HCT116 (cell line): ENCODE measurements around the gene ZZZ3. TPM values are rescaled to one million over a fixed set of nuclear protein-coding genes. Genes with fewer than 3 reads are reported as not detected.
"Not testable (repeated sequence)": the region's sequence is repeated elsewhere in the genome, so short reads cannot be mapped to it uniquely, and the experiment has no call there.

ENCODE experiments used
- ATAC-seq: fragments of 200-7000 bp; cut with Tn5 transposase; 2 replicates; pipeline ENCODE4 v1.9.1; 2020; ENCODE audit warnings: mild to moderate bottlenecking, moderate library complexity
- BruUV-seq: library from RNA; stranded (reverse); fragments of 400-500 nt; replicated peaks from 2 replicates; lab custom pipeline; 2021; lab: Mats Ljungman, UMichigan
- CTCF ChIA-PET: fragments of 300-600 bp; sonication (Branson Sonifier 250); formaldehyde crosslinking; loops from one replicate; lab custom pipeline; 2021; ENCODE audit warnings: antibody characterized with exemption; lab: Charles Lee
- POLR2A ChIA-PET: fragments of 300-600, 350-600 bp; sonication (Branson Sonifier 250); formaldehyde crosslinking; loops from one replicate; lab custom pipeline; 2021; ENCODE audit warnings: antibody characterized with exemption; lab: Charles Lee
- RAD21 ChIA-PET, 2 experiments: fragments of 300-600 bp; sonication (Branson Sonifier 250); formaldehyde crosslinking; loops; one replicate each; lab custom pipeline; 2023; ENCODE audit warnings: low total read pairs in 2 of 2; ENCODE audit not compliant: uncharacterized antibody in 2 of 2, unreplicated experiment in 2 of 2, low non-redundant PET in 1 of 2; lab: Charles Lee
- DNase-seq: peaks from one replicate; pipeline ENCODE4 v3.0.0-alpha.2; 2010; ENCODE audit warnings: low read depth, low spot score
- H2AFZ ChIP-seq: fragments of 200-600 bp; shearing (Covaris generic), sonication (generic); 2 replicates; pipeline ENCODE4 v1.6.1; 2017; ENCODE audit warnings: low read depth, mixed run types, mixed read lengths, antibody characterized with exemption, low read length; ENCODE audit not compliant: poor library complexity, severe bottlenecking
- H3K27ac ChIP-seq: 2 replicates; pipeline ENCODE4 v1.5.1; 2012; ENCODE audit warnings: low read depth, low read length
- H3K27me3 ChIP-seq: fragments of 200-600 bp; sonication (generic); 2 replicates; pipeline ENCODE4 v1.6.1; 2016; ENCODE audit warnings: mixed run types, low read length, mixed read lengths; ENCODE audit not compliant: insufficient read depth
- H3K36me3 ChIP-seq, 2 experiments: fragments of 200-500 bp in 1 of 2; fragments of 200-600 bp in 1 of 2; sonication (Bioruptor generic) in 1 of 2; sonication (generic) in 1 of 2; 2 replicates each; pipeline versions ENCODE4 v1.5.1 to v1.6.1; 2014 to 2016; ENCODE audit warnings: low read length in 2 of 2, inconsistent platforms in 1 of 2, mixed read lengths in 1 of 2, mixed run types in 1 of 2; ENCODE audit not compliant: insufficient read depth in 2 of 2, control insufficient read depth in 1 of 2
- H3K4me1 ChIP-seq, 2 experiments: fragments of 200-600 bp in 1 of 2; sonication (generic) in 1 of 2; 2 replicates each; pipeline versions ENCODE4 v1.5.1 to v1.6.1; 2012 to 2017; ENCODE audit warnings: low read length in 2 of 2, inconsistent platforms in 1 of 2, mild to moderate bottlenecking in 1 of 2, mixed read lengths in 1 of 2, mixed run types in 1 of 2, moderate library complexity in 1 of 2; ENCODE audit not compliant: insufficient read depth in 2 of 2, control insufficient read depth in 1 of 2
- H3K4me2 ChIP-seq: fragments of 200-600 bp; sonication (generic); 2 replicates; pipeline ENCODE4 v1.6.1; 2017; ENCODE audit warnings: mixed run types, low read length, mixed read lengths
- H3K4me3 ChIP-seq, 2 experiments: fragments of 200-600 bp in 1 of 2; sonication (generic) in 1 of 2; replicated peaks in 1 of 2; 2 replicates each; pipeline ENCODE4 v1.5.1; 2011 to 2016; ENCODE audit warnings: low read length in 2 of 2, control low read depth in 1 of 2, low read depth in 1 of 2, mild to moderate bottlenecking in 1 of 2, mixed read lengths in 1 of 2, mixed run types in 1 of 2
- H3K79me2 ChIP-seq: fragments of 200-600 bp; sonication (generic); 2 replicates; pipeline ENCODE4 v1.6.1; 2017; ENCODE audit warnings: mild to moderate bottlenecking, mixed run types, low read length, moderate library complexity, mixed read lengths; ENCODE audit not compliant: insufficient read depth
- H3K9ac ChIP-seq: fragments of 200-600 bp; sonication (generic); 2 replicates; pipeline ENCODE4 v1.6.1; 2016; ENCODE audit warnings: low read length, mixed read lengths
- H3K9me2 ChIP-seq: fragments of 200-600 bp; sonication (generic), shearing (Covaris generic); 2 replicates; pipeline ENCODE4 v1.6.1; 2017; ENCODE audit warnings: mixed run types, mild to moderate bottlenecking, moderate library complexity; ENCODE audit not compliant: insufficient read depth
- H3K9me3 ChIP-seq, 2 experiments: fragments of 200-500 bp in 1 of 2; fragments of 200-600 bp in 1 of 2; sonication (Bioruptor generic) in 1 of 2; sonication (generic) in 1 of 2; 2 replicates each; pipeline ENCODE4 v1.6.1; 2014 to 2017; ENCODE audit warnings: low read length in 2 of 2, mixed read lengths in 2 of 2, inconsistent platforms in 1 of 2, low read depth in 1 of 2, mild to moderate bottlenecking in 1 of 2, mixed run types in 1 of 2, moderate library complexity in 1 of 2; ENCODE audit not compliant: control insufficient read depth in 1 of 2, insufficient read depth in 1 of 2
- H4K20me1 ChIP-seq: fragments of 200-600 bp; sonication (generic), shearing (Covaris generic); 2 replicates; pipeline ENCODE4 v1.6.1; 2017; ENCODE audit warnings: mixed run types, mild to moderate bottlenecking, moderate library complexity; ENCODE audit not compliant: insufficient read depth
- ATF3 ChIP-seq: IDR thresholded peaks from 2 replicates; pipeline ENCODE4 v1.6.1; 2012
- CBX3 ChIP-seq: IDR thresholded peaks from 2 replicates; pipeline ENCODE4 v1.6.1; 2012; ENCODE audit warnings: low read depth
- CEBPB ChIP-seq: IDR thresholded peaks from 2 replicates; pipeline ENCODE4 v1.6.1; 2012; ENCODE audit warnings: low read depth
- SIN3A ChIP-seq: IDR thresholded peaks from 2 replicates; pipeline ENCODE4 v1.6.1; 2012; ENCODE audit warnings: low read depth
- ZFX ChIP-seq: fragments of 450-650 bp; IDR thresholded peaks from 2 replicates; pipeline ENCODE4 v1.6.1; 2017
- intact Hi-C: fragments of 100-400 bp; cut with micrococcal nuclease; formaldehyde crosslinking; loops from 2 replicates; pipeline ENCODE4 v1.10.0; 2022
- total RNA-seq: library from RNA; stranded (reverse); gene quantifications from one replicate; pipeline ENCODE4 v1.2.1, GENCODE V29; 2021; ENCODE audit not compliant: unreplicated experiment
- TF ChIP-seq, protein P1 (sequence below), 3 experiments: fragments of 200-600 bp in 1 of 3; sonication (generic) in 1 of 3; IDR thresholded peaks in 2 of 3; conservative IDR thresholded peaks in 1 of 3; 2 replicates each; pipeline ENCODE4 v1.5.1; 2012 to 2017; ENCODE audit warnings: low read depth in 2 of 3, low read length in 2 of 3, antibody characterized with exemption in 1 of 3, borderline replicate concordance in 1 of 3, control low read depth in 1 of 3, mild to moderate bottlenecking in 1 of 3, mixed read lengths in 1 of 3, mixed run types in 1 of 3, moderate library complexity in 1 of 3; ENCODE audit not compliant: insufficient read depth in 1 of 3

ZZZ3 gene
- total RNA-seq, 1 experiment from 2014 or later: 48.9 TPM

DNA sequence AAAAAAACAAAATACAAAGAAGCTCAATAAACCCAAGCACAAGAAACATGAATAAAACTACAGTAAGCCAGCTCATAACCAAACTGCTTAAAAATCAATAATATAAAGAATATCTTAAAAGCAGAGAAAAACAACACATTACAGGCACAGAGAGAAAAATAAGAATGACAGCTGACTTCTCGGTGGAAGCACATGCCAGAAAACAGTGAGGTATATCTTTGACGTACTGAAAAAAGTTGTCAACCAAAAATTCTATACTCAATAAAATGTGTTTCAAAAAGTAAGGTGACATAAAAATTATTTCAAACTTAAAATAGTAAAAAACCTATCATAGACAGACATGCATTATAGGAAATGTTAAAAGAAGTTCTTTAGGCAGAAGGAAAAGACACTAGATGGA is 33.3 kb downstream of the ZZZ3 start:
- no peak overlapping the region for H3K4me3 ChIP-seq
- ChIA-PET CTCF (no interaction called here), POLR2A (no interaction called here), RAD21 (no interaction called here)
- no peaks in the 10 kb centered on the region for H3K4me1 ChIP-seq
- H3K27me3 ChIP-seq: no peaks in the 10 kb centered on the region
- no peaks in the 10 kb centered on the region for H3K36me3 ChIP-seq
- no peaks in the 10 kb centered on the region for H3K9me3 ChIP-seq
- H3K4me2 ChIP-seq: no peak overlapping the region
- no peak overlapping the region for H2AFZ ChIP-seq
- H3K9ac ChIP-seq: no peak overlapping the region
- peaks cover 5% of the 10 kb centered on the region for H4K20me1 ChIP-seq
- no peak overlapping the region for H3K27ac ChIP-seq
- DNase-seq (no peak), ATAC-seq (no peak)
- intact Hi-C loops: no loop called here
- no peaks in the 10 kb centered on the region for H3K9me2 ChIP-seq
- peaks cover 97% of the 10 kb centered on the region for H3K79me2 ChIP-seq
- BruUV-seq: no TSS peak
- TF ChIP-seq CEBPB (no peak), CBX3 (no peak), ZFX (no peak), SIN3A (no peak), ATF3 (no peak)
- TF ChIP-seq, protein P1, sequence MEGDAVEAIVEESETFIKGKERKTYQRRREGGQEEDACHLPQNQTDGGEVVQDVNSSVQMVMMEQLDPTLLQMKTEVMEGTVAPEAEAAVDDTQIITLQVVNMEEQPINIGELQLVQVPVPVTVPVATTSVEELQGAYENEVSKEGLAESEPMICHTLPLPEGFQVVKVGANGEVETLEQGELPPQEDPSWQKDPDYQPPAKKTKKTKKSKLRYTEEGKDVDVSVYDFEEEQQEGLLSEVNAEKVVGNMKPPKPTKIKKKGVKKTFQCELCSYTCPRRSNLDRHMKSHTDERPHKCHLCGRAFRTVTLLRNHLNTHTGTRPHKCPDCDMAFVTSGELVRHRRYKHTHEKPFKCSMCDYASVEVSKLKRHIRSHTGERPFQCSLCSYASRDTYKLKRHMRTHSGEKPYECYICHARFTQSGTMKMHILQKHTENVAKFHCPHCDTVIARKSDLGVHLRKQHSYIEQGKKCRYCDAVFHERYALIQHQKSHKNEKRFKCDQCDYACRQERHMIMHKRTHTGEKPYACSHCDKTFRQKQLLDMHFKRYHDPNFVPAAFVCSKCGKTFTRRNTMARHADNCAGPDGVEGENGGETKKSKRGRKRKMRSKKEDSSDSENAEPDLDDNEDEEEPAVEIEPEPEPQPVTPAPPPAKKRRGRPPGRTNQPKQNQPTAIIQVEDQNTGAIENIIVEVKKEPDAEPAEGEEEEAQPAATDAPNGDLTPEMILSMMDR (IDR thresholded peaks at IDR 0.05 in 2 of 3, conservative IDR thresholded peaks at IDR 0.05 in 1 of 3; ENCODE audit: borderline replicate concordance in 1 of 3, insufficient read depth in 1 of 3, low read depth in 2 of 3, low read length in 2 of 3): no peak

GRCh38 chr1:77646224-77646623 is 36.2 kb downstream of the ZZZ3 start:
- BruUV-seq, H3K4me2 ChIP-seq, H2AFZ ChIP-seq, H3K9ac ChIP-seq, CTCF ChIA-PET, H4K20me1 ChIP-seq, ATAC-seq, POLR2A ChIA-PET, H3K9me2 ChIP-seq, H3K4me3 ChIP-seq, H3K27ac ChIP-seq, intact Hi-C loops, DNase-seq, H3K9me3 ChIP-seq, H3K36me3 ChIP-seq, RAD21 ChIA-PET, H3K4me1 ChIP-seq, H3K27me3 ChIP-seq: not testable (repeated sequence)
- H3K79me2 ChIP-seq: peaks cover 98% of the 10 kb centered on the region
